Measurements from ENCODE around the gene NAGLU. TPM values are rescaled to one million over a fixed set of nuclear protein-coding genes. Genes with fewer than 3 reads are reported as not detected.

The NAGLU gene
- total and polyA plus RNA-seq, 2 of the 13 experiments (the other 11 are each of a cell fraction or from before 2014, with no cell fraction given), result 28.2 to 40.1 TPM

- TF ChIP-seq AGO1 (IDR thresholded peaks at IDR 0.05; ENCODE audit: low read depth, low read length, poor library complexity, severe bottlenecking) (no peak), ZNF281 (CRISPR knock-in tag; IDR thresholded peaks at IDR 0.05; ENCODE audit: borderline replicate concordance) (no peak; the same call in 1 of the 2 replicates), MBNL3 (CRISPR knock-in tag; conservative IDR thresholded peaks at IDR 0.05) (no peak), AKAP8 (CRISPR knock-in tag; IDR thresholded peaks at IDR 0.05) (no peak; the same call in 1 of the 2 replicates), ZNF816 (CRISPR knock-in tag; IDR thresholded peaks at IDR 0.05; ENCODE audit: borderline replicate concordance) (peak; percentile 89; the same call in 1 of the 2 replicates), IKZF4 (CRISPR knock-in tag; IDR thresholded peaks at IDR 0.05; ENCODE audit: borderline replicate concordance, low read depth, not compliant biosample characterization) (peak; percentile 81), TOE1 (CRISPR knock-in tag; IDR thresholded peaks at IDR 0.05) (0 out of 2 replicates have a peak, but pooled peaks have one; percentile 60), NR2F2 (IDR thresholded peaks at IDR 0.05; ENCODE audit: borderline replicate concordance, low read depth) (peak; percentile 86), ZHX2 (IDR thresholded peaks at IDR 0.05; ENCODE audit: low read depth) (0 out of 2 replicates have a peak, but pooled peaks have one; percentile 39), ZHX2 (CRISPR knock-in tag; IDR thresholded peaks at IDR 0.05; ENCODE audit: borderline replicate concordance) (no peak), EZH2 (conservative IDR thresholded peaks at IDR 0.05; ENCODE audit: low read depth, low read length) (no peak), ZNF136 (CRISPR knock-in tag; IDR thresholded peaks at IDR 0.05; ENCODE audit: low read depth) (peak; percentile 86), ZNF549 (CRISPR knock-in tag; IDR thresholded peaks at IDR 0.05) (no peak), ZNF20 (CRISPR knock-in tag; IDR thresholded peaks at IDR 0.05) (no peak), ZFP36 (IDR thresholded peaks at IDR 0.05; ENCODE audit: borderline replicate concordance, low read depth, low read length, partially characterized antibody) (no peak), ETV5 (CRISPR knock-in tag; IDR thresholded peaks at IDR 0.05; ENCODE audit: borderline replicate concordance) (peak; percentile 66)
- TF ChIP-seq, protein P1, sequence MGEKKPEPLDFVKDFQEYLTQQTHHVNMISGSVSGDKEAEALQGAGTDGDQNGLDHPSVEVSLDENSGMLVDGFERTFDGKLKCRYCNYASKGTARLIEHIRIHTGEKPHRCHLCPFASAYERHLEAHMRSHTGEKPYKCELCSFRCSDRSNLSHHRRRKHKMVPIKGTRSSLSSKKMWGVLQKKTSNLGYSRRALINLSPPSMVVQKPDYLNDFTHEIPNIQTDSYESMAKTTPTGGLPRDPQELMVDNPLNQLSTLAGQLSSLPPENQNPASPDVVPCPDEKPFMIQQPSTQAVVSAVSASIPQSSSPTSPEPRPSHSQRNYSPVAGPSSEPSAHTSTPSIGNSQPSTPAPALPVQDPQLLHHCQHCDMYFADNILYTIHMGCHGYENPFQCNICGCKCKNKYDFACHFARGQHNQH (CRISPR knock-in tag; IDR thresholded peaks at IDR 0.05), result peak; percentile 89
- TF ChIP-seq, protein P2, sequence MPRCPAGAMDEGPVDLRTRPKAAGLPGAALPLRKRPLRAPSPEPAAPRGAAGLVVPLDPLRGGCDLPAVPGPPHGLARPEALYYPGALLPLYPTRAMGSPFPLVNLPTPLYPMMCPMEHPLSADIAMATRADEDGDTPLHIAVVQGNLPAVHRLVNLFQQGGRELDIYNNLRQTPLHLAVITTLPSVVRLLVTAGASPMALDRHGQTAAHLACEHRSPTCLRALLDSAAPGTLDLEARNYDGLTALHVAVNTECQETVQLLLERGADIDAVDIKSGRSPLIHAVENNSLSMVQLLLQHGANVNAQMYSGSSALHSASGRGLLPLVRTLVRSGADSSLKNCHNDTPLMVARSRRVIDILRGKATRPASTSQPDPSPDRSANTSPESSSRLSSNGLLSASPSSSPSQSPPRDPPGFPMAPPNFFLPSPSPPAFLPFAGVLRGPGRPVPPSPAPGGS (CRISPR knock-in tag; IDR thresholded peaks at IDR 0.05), result peak; percentile 61; the same call in 1 of the 2 replicates
Measured at GRCh38 chr17:42530952-42531454, 5.0 kb upstream of the NAGLU start (continued).

Data from HepG2 (cell line).